Activated CD8-positive, alpha-beta T cell treated with anti-CD3 and anti-CD28 coated beads, Interleukin-2, amount 10 ng/mL, durations not matched to agents 7 days and 5 days (primary cell): Measurements from ENCODE around the gene P2RY2. TPM values are rescaled to one million over a fixed set of nuclear protein-coding genes. Genes with fewer than 3 reads are reported as not detected.
"Not testable (repeated sequence)": the region's sequence is repeated elsewhere in the genome, so short reads cannot be mapped to it uniquely, and the experiment has no call there.

ENCODE experiments used
- ATAC-seq: fragments of 150-1000 bp; cut with Tn5 transposase; one replicate; pipeline ENCODE4 v1.10.0; 2021; ENCODE audit warnings: moderate library complexity
- CTCF ChIA-PET: fragments of 350-600 bp; sonication (Branson Sonifier 250); formaldehyde crosslinking; loops from one replicate; lab custom pipeline; 2021; ENCODE audit warnings: antibody characterized with exemption; lab: Charles Lee
- POLR2A ChIA-PET: fragments of 350-600 bp; sonication (Branson Sonifier 250); formaldehyde crosslinking; loops from one replicate; lab custom pipeline; 2021; ENCODE audit warnings: antibody characterized with exemption; lab: Charles Lee
- DNase-seq: peaks from one replicate; pipeline ENCODE4 v3.0.0-alpha.2; 2020
- H3K27ac Mint-ChIP-seq: one replicate; pipeline ENCODE4 v1.8.0; 2021; ENCODE audit warnings: mild to moderate bottlenecking, mixed read lengths
- H3K27me3 Mint-ChIP-seq: one replicate; pipeline ENCODE4 v1.8.0; 2021; ENCODE audit warnings: low read depth, mixed read lengths
- H3K36me3 Mint-ChIP-seq: one replicate; pipeline ENCODE4 v1.8.0; 2021; ENCODE audit warnings: low read depth, mixed read lengths
- H3K4me1 Mint-ChIP-seq: one replicate; pipeline ENCODE4 v1.8.0; 2021; ENCODE audit warnings: low read depth, mixed read lengths
- H3K4me3 Mint-ChIP-seq: one replicate; pipeline ENCODE4 v1.8.0; 2021; ENCODE audit warnings: mild to moderate bottlenecking, mixed read lengths
- H3K9me3 Mint-ChIP-seq: one replicate; pipeline ENCODE4 v1.8.0; 2022; ENCODE audit warnings: mixed read lengths; ENCODE audit not compliant: insufficient read depth
- total RNA-seq, 2 experiments: library from RNA; stranded (reverse); gene quantifications; one replicate each; pipeline ENCODE4 v1.2.3, GENCODE V29; 2021

The P2RY2 gene
- total RNA-seq, 2 experiments from 2014 or later, result not detected

GRCh38 chr11:73197348-73197747 lies 20.7 kb upstream of the P2RY2 start:
- H3K36me3 Mint-ChIP-seq, result no peaks in the 10 kb centered on the region
- peaks cover 17% of the 10 kb centered on the region for H3K27me3 Mint-ChIP-seq
- no peaks in the 10 kb centered on the region for H3K9me3 Mint-ChIP-seq
- H3K4me3 Mint-ChIP-seq, result no peak overlapping the region
- DNase-seq (no peak), ATAC-seq (no peak)
- ChIA-PET CTCF (no interaction called here), POLR2A (no interaction called here)
- H3K4me1 Mint-ChIP-seq, result no peaks in the 10 kb centered on the region
- H3K27ac Mint-ChIP-seq, result no peak overlapping the region

GRCh38 chr11:73197787-73198186 lies 20.3 kb upstream of the P2RY2 start:
- H3K9me3 Mint-ChIP-seq, H3K4me1 Mint-ChIP-seq, H3K27ac Mint-ChIP-seq, DNase-seq, ATAC-seq, H3K36me3 Mint-ChIP-seq, CTCF ChIA-PET, H3K4me3 Mint-ChIP-seq, POLR2A ChIA-PET: not testable (repeated sequence)
- H3K27me3 Mint-ChIP-seq, result peaks cover 17% of the 10 kb centered on the region

- Mint-ChIP-seq H3K27ac (no peak overlapping the region), H3K4me3 (no peak overlapping the region), H3K9me3 (no peaks in the 10 kb centered on the region), H3K4me1 (no peaks in the 10 kb centered on the region), H3K27me3 (peaks cover 18% of the 10 kb centered on the region), H3K36me3 (no peaks in the 10 kb centered on the region)
- no peak for DNase-seq
- ATAC-seq, result no peak
- ChIA-PET CTCF (no interaction called here), POLR2A (no interaction called here)
Observed at GRCh38 chr11:73198677-73199076, 19.4 kb upstream of the P2RY2 start.

GRCh38 chr11:73199446-73199845 lies 18.6 kb upstream of the P2RY2 start:
- Mint-ChIP-seq H3K36me3 (no peaks in the 10 kb centered on the region), H3K27me3 (peaks cover 18% of the 10 kb centered on the region), H3K27ac (no peak overlapping the region), H3K4me1 (no peaks in the 10 kb centered on the region), H3K9me3 (no peaks in the 10 kb centered on the region), H3K4me3 (no peak overlapping the region)
- no peak for DNase-seq
- ChIA-PET CTCF (no interaction called here), POLR2A (no interaction called here)
- no peak for ATAC-seq

- DNase-seq (no peak), ATAC-seq (no peak)
- POLR2A ChIA-PET, result interaction anchor here (0.6 kb wide), 1 partner anchor 24 kb away, joined by 3 read pairs; no protein-coding TSS in a partner anchor
- CTCF ChIA-PET, result no interaction called here
- no peak overlapping the region for H3K27ac Mint-ChIP-seq
- no peak overlapping the region for H3K4me3 Mint-ChIP-seq
- no peaks in the 10 kb centered on the region for H3K36me3 Mint-ChIP-seq
- peaks cover 22% of the 10 kb centered on the region for H3K27me3 Mint-ChIP-seq
- H3K9me3 Mint-ChIP-seq, result no peaks in the 10 kb centered on the region
- H3K4me1 Mint-ChIP-seq, result peaks cover 3% of the 10 kb centered on the region
Observed at GRCh38 chr11:73200256-73200655, 17.8 kb upstream of the P2RY2 start.

DNA sequence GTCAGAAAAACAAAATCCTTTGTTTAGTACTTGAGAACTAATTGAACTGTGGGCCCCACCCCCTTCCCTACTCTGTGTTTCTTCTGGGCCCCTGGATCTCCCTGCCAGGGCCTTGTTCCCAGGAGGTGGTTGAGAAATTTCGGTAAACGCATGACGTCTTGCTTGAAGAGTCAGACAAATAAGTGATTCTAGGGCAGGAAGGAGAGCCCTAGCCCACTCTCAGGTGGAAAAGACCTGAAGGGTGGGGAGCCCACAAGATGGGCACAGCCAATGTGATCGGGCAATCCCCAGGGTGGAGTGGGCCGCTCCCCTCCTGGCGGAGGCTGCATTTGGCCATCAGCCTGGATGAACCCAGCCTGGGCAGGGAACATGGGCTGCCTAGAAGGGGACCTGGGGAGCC lies 16.8 kb upstream of the P2RY2 start:
- H3K36me3 Mint-ChIP-seq, result no peaks in the 10 kb centered on the region
- DNase-seq, result no peak
- POLR2A ChIA-PET, result no interaction called here

GRCh38 chr11:73201888-73202780 lies 15.9 kb upstream of the P2RY2 start:
- no peak overlapping the region for H3K27ac Mint-ChIP-seq
- ATAC-seq (no peak), DNase-seq (no peak)
- POLR2A ChIA-PET, result no interaction called here
- peaks cover 26% of the 10 kb centered on the region for H3K27me3 Mint-ChIP-seq
- peaks cover 3% of the 10 kb centered on the region for H3K4me1 Mint-ChIP-seq
- CTCF ChIA-PET, result no interaction called here
- H3K4me3 Mint-ChIP-seq, result no peak overlapping the region
- no peaks in the 10 kb centered on the region for H3K36me3 Mint-ChIP-seq
- H3K9me3 Mint-ChIP-seq, result no peaks in the 10 kb centered on the region

More for the DNA sequence above, 16.8 kb upstream of the P2RY2 start:
- peaks cover 24% of the 10 kb centered on the region for H3K27me3 Mint-ChIP-seq
- no peak overlapping the region for H3K27ac Mint-ChIP-seq
- H3K9me3 Mint-ChIP-seq, result no peaks in the 10 kb centered on the region
- no peak overlapping the region for H3K4me3 Mint-ChIP-seq
- no peak for ATAC-seq
- CTCF ChIA-PET, result no interaction called here
- peaks cover 3% of the 10 kb centered on the region for H3K4me1 Mint-ChIP-seq

GRCh38 chr11:73203322-73203721 lies 14.8 kb upstream of the P2RY2 start:
- ATAC-seq, result no peak
- CTCF ChIA-PET, result no interaction called here
- H3K27ac Mint-ChIP-seq, result no peak overlapping the region
- H3K4me1 Mint-ChIP-seq, result peaks cover 3% of the 10 kb centered on the region
- no peaks in the 10 kb centered on the region for H3K36me3 Mint-ChIP-seq
- no peak for DNase-seq
- H3K9me3 Mint-ChIP-seq, result no peaks in the 10 kb centered on the region
- POLR2A ChIA-PET, result no interaction called here
- H3K4me3 Mint-ChIP-seq, result no peak overlapping the region
- H3K27me3 Mint-ChIP-seq, result peaks cover 29% of the 10 kb centered on the region

DNA sequence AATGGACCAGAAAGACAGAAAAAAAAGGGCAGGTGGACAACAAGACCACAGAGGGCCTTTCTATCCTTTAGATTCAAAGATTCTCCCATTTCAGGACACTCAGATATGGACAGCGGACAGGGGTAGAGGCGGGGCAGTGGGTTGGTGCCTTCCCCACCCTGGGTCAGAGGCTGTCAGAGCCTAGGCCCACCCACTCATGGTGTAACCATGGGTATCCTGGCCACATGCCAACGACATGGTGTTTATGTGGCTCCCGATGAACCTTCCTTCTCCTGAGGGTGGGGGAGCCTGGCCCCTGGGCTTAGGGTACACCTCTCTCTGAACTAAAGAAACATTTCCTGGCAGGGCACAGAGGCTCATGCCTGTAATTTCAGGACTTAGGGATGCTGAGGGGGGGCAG lies 14.3 kb upstream of the P2RY2 start:
- H3K4me1 Mint-ChIP-seq, result peaks cover 3% of the 10 kb centered on the region
- DNase-seq, result no peak
- POLR2A ChIA-PET, result no interaction called here

GRCh38 chr11:73204711-73205121 lies 13.4 kb upstream of the P2RY2 start:
- Mint-ChIP-seq H3K9me3 (no peaks in the 10 kb centered on the region), H3K27ac (no peak overlapping the region), H3K4me1 (peaks cover 3% of the 10 kb centered on the region), H3K4me3 (no peak overlapping the region), H3K36me3 (no peaks in the 10 kb centered on the region), H3K27me3 (peaks cover 23% of the 10 kb centered on the region)
- ChIA-PET CTCF (no interaction called here), POLR2A (no interaction called here)
- DNase-seq (no peak), ATAC-seq (no peak)

More for the DNA sequence above, 14.3 kb upstream of the P2RY2 start:
- no peak for ATAC-seq
- Mint-ChIP-seq H3K27me3 (peaks cover 27% of the 10 kb centered on the region), H3K9me3 (no peaks in the 10 kb centered on the region), H3K36me3 (no peaks in the 10 kb centered on the region), H3K27ac (no peak overlapping the region), H3K4me3 (no peak overlapping the region)
- CTCF ChIA-PET, result no interaction called here

GRCh38 chr11:73205661-73206343 lies 12.3 kb upstream of the P2RY2 start:
- Mint-ChIP-seq H3K27me3 (peaks cover 18% of the 10 kb centered on the region), H3K27ac (no peak overlapping the region), H3K9me3 (no peaks in the 10 kb centered on the region), H3K36me3 (no peaks in the 10 kb centered on the region), H3K4me3 (no peak overlapping the region), H3K4me1 (peaks cover 3% of the 10 kb centered on the region)
- no peak for ATAC-seq
- DNase-seq, result no peak
- ChIA-PET POLR2A (no interaction called here), CTCF (no interaction called here)

DNA sequence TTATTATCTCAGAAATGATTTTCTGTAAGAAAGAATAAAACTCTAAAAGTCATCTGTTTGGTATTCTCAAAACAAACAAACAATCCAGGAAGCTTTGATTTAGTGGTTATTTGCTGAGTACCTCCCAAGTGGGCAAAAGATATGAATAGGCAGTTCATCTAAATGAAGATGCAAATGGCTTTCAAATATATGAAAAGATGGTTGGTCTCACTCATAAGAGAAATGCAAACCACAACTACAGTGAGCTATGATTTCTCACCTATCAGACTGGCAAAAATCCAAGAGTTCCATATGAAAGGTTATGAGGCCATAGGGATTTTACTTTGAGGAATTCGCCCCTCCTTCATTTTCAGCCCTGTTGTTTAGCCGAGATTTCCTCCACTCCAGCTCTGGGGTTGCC lies 11.3 kb upstream of the P2RY2 start:
- no peak for ATAC-seq
- no peaks in the 10 kb centered on the region for H3K36me3 Mint-ChIP-seq
- H3K27ac Mint-ChIP-seq, result no peak overlapping the region
- H3K4me1 Mint-ChIP-seq, result peaks cover 3% of the 10 kb centered on the region
- no peak for DNase-seq
- CTCF ChIA-PET, result interaction anchor here (1.9 kb wide), 1 partner anchor 20 kb away, joined by 5 read pairs; no protein-coding TSS in a partner anchor
- peaks cover 18% of the 10 kb centered on the region for H3K27me3 Mint-ChIP-seq
- H3K4me3 Mint-ChIP-seq, result no peak overlapping the region
- no peaks in the 10 kb centered on the region for H3K9me3 Mint-ChIP-seq
- POLR2A ChIA-PET, result no interaction called here
